Keratinocyte (primary cell): ENCODE measurements around the gene GPT2.

ENCODE experiments used
- EZH2 ChIP-seq: IDR thresholded peaks from one replicate; pipeline ENCODE4 v1.6.1; 2012; ENCODE audit warnings: inconsistent platforms, mild to moderate bottlenecking, low read length, moderate library complexity
- TF ChIP-seq, protein P1 (sequence below), 3 experiments: IDR thresholded peaks in 1 of 3; conservative IDR thresholded peaks in 1 of 3; optimal IDR thresholded peaks in 1 of 3; 2 replicates in 2 of 3; 3 replicates in 1 of 3; pipeline versions ENCODE3 to v1.5.1; 2011; ENCODE audit warnings: low read length in 3 of 3, mild to moderate bottlenecking in 3 of 3, moderate library complexity in 2 of 3, control low read depth in 1 of 3, inconsistent platforms in 1 of 3; ENCODE audit not compliant: insufficient read depth in 2 of 3; ENCODE audit errors: extremely low read depth in 1 of 3

DNA sequence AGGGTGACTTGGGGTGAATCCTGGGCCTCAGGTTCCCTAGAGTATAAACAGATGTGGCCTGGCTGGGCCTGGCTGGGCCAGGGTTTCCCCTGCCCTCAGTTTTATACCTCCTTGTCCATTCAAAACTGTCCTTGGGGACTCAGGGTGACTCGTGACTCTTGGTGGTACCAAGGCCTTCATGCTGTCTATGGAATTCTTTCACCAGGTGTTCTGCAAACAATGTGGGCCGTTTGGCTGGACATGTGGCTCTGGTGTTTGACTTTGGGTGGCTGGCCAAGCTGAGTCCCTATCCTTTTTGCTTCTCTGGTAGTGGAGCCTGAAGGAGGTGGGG lies 3.3 kb downstream of the GPT2 start:
- TF ChIP-seq, protein P1, sequence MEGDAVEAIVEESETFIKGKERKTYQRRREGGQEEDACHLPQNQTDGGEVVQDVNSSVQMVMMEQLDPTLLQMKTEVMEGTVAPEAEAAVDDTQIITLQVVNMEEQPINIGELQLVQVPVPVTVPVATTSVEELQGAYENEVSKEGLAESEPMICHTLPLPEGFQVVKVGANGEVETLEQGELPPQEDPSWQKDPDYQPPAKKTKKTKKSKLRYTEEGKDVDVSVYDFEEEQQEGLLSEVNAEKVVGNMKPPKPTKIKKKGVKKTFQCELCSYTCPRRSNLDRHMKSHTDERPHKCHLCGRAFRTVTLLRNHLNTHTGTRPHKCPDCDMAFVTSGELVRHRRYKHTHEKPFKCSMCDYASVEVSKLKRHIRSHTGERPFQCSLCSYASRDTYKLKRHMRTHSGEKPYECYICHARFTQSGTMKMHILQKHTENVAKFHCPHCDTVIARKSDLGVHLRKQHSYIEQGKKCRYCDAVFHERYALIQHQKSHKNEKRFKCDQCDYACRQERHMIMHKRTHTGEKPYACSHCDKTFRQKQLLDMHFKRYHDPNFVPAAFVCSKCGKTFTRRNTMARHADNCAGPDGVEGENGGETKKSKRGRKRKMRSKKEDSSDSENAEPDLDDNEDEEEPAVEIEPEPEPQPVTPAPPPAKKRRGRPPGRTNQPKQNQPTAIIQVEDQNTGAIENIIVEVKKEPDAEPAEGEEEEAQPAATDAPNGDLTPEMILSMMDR (optimal IDR thresholded peaks at IDR 0.05 in 1 of 3, IDR thresholded peaks at IDR 0.05 in 1 of 3, conservative IDR thresholded peaks at IDR 0.05 in 1 of 3; ENCODE audit: extremely low read depth in 1 of 3, insufficient read depth in 2 of 3, low read length in 3 of 3): no peak
- TF ChIP-seq EZH2: no peak
